ENCODE measurements around the gene HIVEP3.

- TF ChIP-seq EZH2 (IDR thresholded peaks at IDR 0.05) (no peak), POLR2AphosphoS5 (IDR thresholded peaks at IDR 0.05; ENCODE audit: borderline replicate concordance, low read depth, low read length) (no peak), FOXP2 (optimal IDR thresholded peaks at IDR 0.05; ENCODE audit: control extremely low read depth, extremely low read length, insufficient read depth) (no peak)
These were observed 300.5 kb downstream of the HIVEP3 start for GRCh38 chr1:41618066-41618825.
